ENCODE data around the gene APCDD1.

- no peak for TF ChIP-seq CTCF (IDR thresholded peaks at IDR 0.05)
- TF ChIP-seq, protein P1, sequence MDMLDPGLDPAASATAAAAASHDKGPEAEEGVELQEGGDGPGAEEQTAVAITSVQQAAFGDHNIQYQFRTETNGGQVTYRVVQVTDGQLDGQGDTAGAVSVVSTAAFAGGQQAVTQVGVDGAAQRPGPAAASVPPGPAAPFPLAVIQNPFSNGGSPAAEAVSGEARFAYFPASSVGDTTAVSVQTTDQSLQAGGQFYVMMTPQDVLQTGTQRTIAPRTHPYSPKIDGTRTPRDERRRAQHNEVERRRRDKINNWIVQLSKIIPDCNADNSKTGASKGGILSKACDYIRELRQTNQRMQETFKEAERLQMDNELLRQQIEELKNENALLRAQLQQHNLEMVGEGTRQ (IDR thresholded peaks at IDR 0.05; ENCODE audit: borderline replicate concordance, low read depth, low read length), result no peak
- TF ChIP-seq CHD2 (IDR thresholded peaks at IDR 0.05; ENCODE audit: low read length, partially characterized antibody), result no peak
Observed at GRCh38 chr18:10499230-10499629, 44.8 kb downstream of the APCDD1 start.
